ENCODE results near the gene TNNI3. TPM values are rescaled to one million over a fixed set of nuclear protein-coding genes. Genes with fewer than 3 reads are reported as not detected.

The TNNI3 gene
- total and polyA plus RNA-seq, 9 of the 15 experiments (the other 6 are each of a cell fraction or from before 2014, with no cell fraction given): 4.7 to 158 (median 42.0) TPM

GRCh38 chr19:55165952-55166529 lies 8.5 kb upstream of the TNNI3 start (continued):
- no peak for TF ChIP-seq IRF9 (tag; IDR thresholded peaks at IDR 0.05)
- no peak for TF ChIP-seq ZNF12 (CRISPR knock-in tag; IDR thresholded peaks at IDR 0.05)
- TF ChIP-seq ARID3A (IDR thresholded peaks at IDR 0.05; ENCODE audit: borderline replicate concordance, low read depth, low read length): no peak
- TF ChIP-seq ZNF224 (CRISPR knock-in tag; IDR thresholded peaks at IDR 0.05): no peak
- TF ChIP-seq ZBTB33 (CRISPR knock-in tag; IDR thresholded peaks at IDR 0.05): no peak
- no peak for TF ChIP-seq ZEB2 (IDR thresholded peaks at IDR 0.05)
- TF ChIP-seq MTA1 (IDR thresholded peaks at IDR 0.05; ENCODE audit: borderline replicate concordance): no peak
- 0 out of 2 replicates have a peak, but pooled peaks have one; percentile 25 for TF ChIP-seq GMEB1 (CRISPR knock-in tag; IDR thresholded peaks at IDR 0.05)
- no peak for TF ChIP-seq PHF21A (IDR thresholded peaks at IDR 0.05; ENCODE audit: borderline replicate concordance, low read depth)
- TF ChIP-seq FOXP1 (CRISPR knock-in tag; IDR thresholded peaks at IDR 0.05): 0 out of 2 replicates have a peak, but pooled peaks have one; percentile 35
- peak; percentile 94 for TF ChIP-seq CTCFL (IDR thresholded peaks at IDR 0.05; ENCODE audit: borderline replicate concordance, insufficient read depth, low read depth, low read length, poor library complexity, severe bottlenecking)
- TF ChIP-seq FOXP4 (CRISPR knock-in tag; IDR thresholded peaks at IDR 0.05; ENCODE audit: borderline replicate concordance): no peak
- no peak for TF ChIP-seq RNF2 (IDR thresholded peaks at IDR 0.05)
